ENCODE data around the gene CD47.

- TF ChIP-seq POLR2A (IDR thresholded peaks at IDR 0.05) (no peak), CTCF (IDR thresholded peaks at IDR 0.05) (no peak), POLR2AphosphoS5 (IDR thresholded peaks at IDR 0.05) (peak in 2 of 3 donors; percentile 76 to 80)
These were observed 84.6 kb downstream of the CD47 start for GRCh38 chr3:108006077-108006771.

All from stomach (tissue), 4 donors.